ENCODE measurements around the gene UGT1A3. TPM values are rescaled to one million over a fixed set of nuclear protein-coding genes. Genes with fewer than 3 reads are reported as not detected.

Gene UGT1A3
- polyA plus RNA-seq, 1 donor (not counting 4 experiments of a cell fraction or from before 2014, with no cell fraction given): 3.2 TPM

- Histone ChIP-seq H3K4me3 (ENCODE audit: control insufficient read depth in 2 of 3, extremely low read depth in 1 of 3, insufficient read depth in 2 of 3, low read depth in 1 of 3, low read length in 3 of 3) (no peak overlapping the region), H2AFZ (ENCODE audit: control insufficient read depth, low read length) (no peak overlapping the region), H3K27me3 (ENCODE audit: control insufficient read depth, extremely low read depth, insufficient read depth, low read length) (peaks cover 8% of the 10 kb centered on the region), H3K27ac (ENCODE audit: control insufficient read depth, insufficient read depth, low read length) (no peak overlapping the region), H3K4me1 (ENCODE audit: control insufficient read depth, extremely low read depth, insufficient read depth, low read length) (no peaks in the 10 kb centered on the region), H3K9me3 (ENCODE audit: control insufficient read depth, low read depth, low read length) (no peaks in the 10 kb centered on the region), H4K20me1 (ENCODE audit: control insufficient read depth, extremely low read depth, insufficient read depth, low read length) (no peaks in the 10 kb centered on the region), H3K9ac (ENCODE audit: control insufficient read depth, extremely low read depth, insufficient read depth, low read length) (no peak overlapping the region), H3K9me1 (ENCODE audit: control insufficient read depth, extremely low read depth, insufficient read depth, low read length) (no peaks in the 10 kb centered on the region), H3K79me2 (ENCODE audit: control insufficient read depth, insufficient read depth, low read length) (no peaks in the 10 kb centered on the region), H3K4me2 (ENCODE audit: control insufficient read depth, extremely low read depth, insufficient read depth, low read depth, low read length) (no peak overlapping the region), H3K36me3 (ENCODE audit: control insufficient read depth in 2 of 2, extremely low read depth in 1 of 2, insufficient read depth in 2 of 2, low read length in 2 of 2) (no peaks in the 10 kb centered on the region)
- dilution Hi-C loops (cut with MboI; ENCODE audit: extremely low pct_ligation_motif_present, low sequenced_read_pairs): no loop called here
- no peak for DNase-seq (ENCODE audit: low read depth, low spot score)
- no peak for FAIRE-seq
- TF ChIP-seq EZH2 (IDR thresholded peaks at IDR 0.05; ENCODE audit: low read length) (no peak), CTCF (optimal IDR thresholded peaks at IDR 0.05 in 1 of 3, IDR thresholded peaks at IDR 0.05 in 1 of 3, conservative IDR thresholded peaks at IDR 0.05 in 1 of 3; ENCODE audit: extremely low read depth in 1 of 3, insufficient read depth in 2 of 3, low read length in 3 of 3) (no peak)
These were observed 82.9 kb downstream of the UGT1A3 start for GRCh38 chr2:233811732-233812131.

- no peak overlapping the region for H3K4me2 ChIP-seq (ENCODE audit: control insufficient read depth, extremely low read depth, insufficient read depth, low read depth, low read length)
- FAIRE-seq: no peak
- H4K20me1 ChIP-seq (ENCODE audit: control insufficient read depth, extremely low read depth, insufficient read depth, low read length): no peaks in the 10 kb centered on the region
- H3K4me1 ChIP-seq (ENCODE audit: control insufficient read depth, extremely low read depth, insufficient read depth, low read length): no peaks in the 10 kb centered on the region
- no peak overlapping the region for H3K27ac ChIP-seq (ENCODE audit: control insufficient read depth, insufficient read depth, low read length)
- DNase-seq (ENCODE audit: low read depth, low spot score): no peak
- H3K9me1 ChIP-seq (ENCODE audit: control insufficient read depth, extremely low read depth, insufficient read depth, low read length): no peaks in the 10 kb centered on the region
- no peaks in the 10 kb centered on the region for H3K36me3 ChIP-seq (ENCODE audit: control insufficient read depth in 2 of 2, extremely low read depth in 1 of 2, insufficient read depth in 2 of 2, low read length in 2 of 2)
- dilution Hi-C loops (cut with MboI; ENCODE audit: extremely low pct_ligation_motif_present, low sequenced_read_pairs): no loop called here
- no peak overlapping the region for H3K9ac ChIP-seq (ENCODE audit: control insufficient read depth, extremely low read depth, insufficient read depth, low read length)
- no peak overlapping the region for H2AFZ ChIP-seq (ENCODE audit: control insufficient read depth, low read length)
- peaks cover 8% of the 10 kb centered on the region for H3K27me3 ChIP-seq (ENCODE audit: control insufficient read depth, extremely low read depth, insufficient read depth, low read length)
- no peaks in the 10 kb centered on the region for H3K79me2 ChIP-seq (ENCODE audit: control insufficient read depth, insufficient read depth, low read length)
- H3K4me3 ChIP-seq (ENCODE audit: control insufficient read depth in 2 of 3, extremely low read depth in 1 of 3, insufficient read depth in 2 of 3, low read depth in 1 of 3, low read length in 3 of 3): no peak overlapping the region
- no peak for TF ChIP-seq EZH2 (IDR thresholded peaks at IDR 0.05; ENCODE audit: low read length)
- no peak for TF ChIP-seq CTCF (optimal IDR thresholded peaks at IDR 0.05 in 1 of 3, IDR thresholded peaks at IDR 0.05 in 1 of 3, conservative IDR thresholded peaks at IDR 0.05 in 1 of 3; ENCODE audit: extremely low read depth in 1 of 3, insufficient read depth in 2 of 3, low read length in 3 of 3)
- H3K9me3 ChIP-seq (ENCODE audit: control insufficient read depth, low read depth, low read length): no peaks in the 10 kb centered on the region
These were observed 84.6 kb downstream of the UGT1A3 start for GRCh38 chr2:233813236-233814055.
